ENCODE results near the gene PLPPR5.

The PLPPR5 gene

DNA sequence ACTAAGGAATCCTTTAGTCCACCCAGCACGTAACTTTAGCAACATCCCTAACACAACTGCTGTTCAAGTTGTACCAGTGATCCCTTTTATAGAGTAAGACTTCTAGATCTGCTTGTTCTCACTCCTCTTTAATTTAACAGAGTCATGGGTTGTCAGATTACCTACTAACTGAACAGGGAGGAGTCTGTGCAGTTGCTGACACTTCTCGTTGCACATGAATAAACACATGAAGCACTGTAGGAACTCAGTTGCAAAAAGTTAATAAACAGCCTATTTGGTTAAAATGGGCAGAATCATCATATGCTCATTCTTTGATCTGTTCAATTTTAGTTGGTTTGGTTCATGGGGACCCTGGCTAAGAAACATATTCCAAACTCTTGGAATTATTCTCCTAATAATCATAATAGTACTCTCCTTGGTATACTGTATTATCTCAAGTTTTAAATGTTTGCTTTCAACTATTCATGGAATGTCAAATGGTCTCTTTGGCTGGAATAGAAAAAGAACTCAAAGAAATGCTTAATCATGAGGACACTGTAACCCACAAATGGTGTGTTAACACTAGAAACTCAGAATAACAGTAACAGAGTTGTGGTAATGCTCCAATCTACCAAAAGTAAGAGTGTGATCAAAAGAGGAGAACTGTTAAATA is 15.6 kb downstream of the PLPPR5 start:
- no peak overlapping the region for H3K27ac ChIP-seq (ENCODE audit: low read length)
- no peaks in the 10 kb centered on the region for H3K27me3 ChIP-seq (ENCODE audit: insufficient read depth, low read length, poor library complexity)
- no peak overlapping the region for H3K9ac ChIP-seq (ENCODE audit: low read depth, low read length)
- no peaks in the 10 kb centered on the region for H3K79me2 ChIP-seq (ENCODE audit: insufficient read depth, low read length)
- no peak overlapping the region for H3K4me2 ChIP-seq (ENCODE audit: insufficient read depth, low read length)
- no peaks in the 10 kb centered on the region for H4K20me1 ChIP-seq (ENCODE audit: insufficient read depth, low read length)
- no peaks in the 10 kb centered on the region for H3K9me3 ChIP-seq (ENCODE audit: insufficient read depth, low read length, severe bottlenecking)
- H3K4me3 ChIP-seq (ENCODE audit: low read depth in 1 of 2, low read length in 2 of 2): no peak overlapping the region
- TF ChIP-seq, protein P1, sequence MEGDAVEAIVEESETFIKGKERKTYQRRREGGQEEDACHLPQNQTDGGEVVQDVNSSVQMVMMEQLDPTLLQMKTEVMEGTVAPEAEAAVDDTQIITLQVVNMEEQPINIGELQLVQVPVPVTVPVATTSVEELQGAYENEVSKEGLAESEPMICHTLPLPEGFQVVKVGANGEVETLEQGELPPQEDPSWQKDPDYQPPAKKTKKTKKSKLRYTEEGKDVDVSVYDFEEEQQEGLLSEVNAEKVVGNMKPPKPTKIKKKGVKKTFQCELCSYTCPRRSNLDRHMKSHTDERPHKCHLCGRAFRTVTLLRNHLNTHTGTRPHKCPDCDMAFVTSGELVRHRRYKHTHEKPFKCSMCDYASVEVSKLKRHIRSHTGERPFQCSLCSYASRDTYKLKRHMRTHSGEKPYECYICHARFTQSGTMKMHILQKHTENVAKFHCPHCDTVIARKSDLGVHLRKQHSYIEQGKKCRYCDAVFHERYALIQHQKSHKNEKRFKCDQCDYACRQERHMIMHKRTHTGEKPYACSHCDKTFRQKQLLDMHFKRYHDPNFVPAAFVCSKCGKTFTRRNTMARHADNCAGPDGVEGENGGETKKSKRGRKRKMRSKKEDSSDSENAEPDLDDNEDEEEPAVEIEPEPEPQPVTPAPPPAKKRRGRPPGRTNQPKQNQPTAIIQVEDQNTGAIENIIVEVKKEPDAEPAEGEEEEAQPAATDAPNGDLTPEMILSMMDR (IDR thresholded peaks at IDR 0.05; ENCODE audit: borderline replicate concordance, extremely low read depth, low read length, poor library complexity, severe bottlenecking): no peak
- no peak for TF ChIP-seq EZH2 (IDR thresholded peaks at IDR 0.05; ENCODE audit: borderline replicate concordance, low read depth, low read length, severe bottlenecking)
- DNase-seq (no peak), ATAC-seq (ENCODE audit: insufficient read depth, low read depth) (no peak)
- no peaks in the 10 kb centered on the region for H3K4me1 ChIP-seq (ENCODE audit: insufficient read depth, low read length)
- H3K36me3 ChIP-seq (ENCODE audit: insufficient read depth, low read length): no peaks in the 10 kb centered on the region
- 0 out of 2 replicates have a peak overlapping the region, but pooled peaks have one; percentile 13 for H2AFZ ChIP-seq (ENCODE audit: low read depth, low read length)

DNA sequence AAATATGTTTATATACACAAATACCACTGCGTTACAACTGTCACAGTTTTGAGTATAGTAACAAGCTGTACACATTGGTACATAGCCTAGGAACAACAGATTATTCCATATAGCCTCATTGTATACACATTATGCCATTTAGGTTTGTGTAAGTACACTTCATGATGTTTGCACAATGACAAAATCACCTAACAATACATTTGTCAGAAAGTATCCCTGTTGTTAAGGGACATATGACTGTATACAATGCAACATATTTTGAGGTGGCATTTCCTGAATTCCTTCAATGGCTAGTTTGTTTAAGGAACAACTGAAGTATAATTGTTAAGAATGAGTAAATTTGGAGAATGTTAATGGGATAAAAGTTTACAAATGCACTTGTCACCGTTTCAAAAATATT is 19.0 kb downstream of the PLPPR5 start:
- H3K4me2 ChIP-seq (ENCODE audit: insufficient read depth, low read length): no peak overlapping the region

DNA sequence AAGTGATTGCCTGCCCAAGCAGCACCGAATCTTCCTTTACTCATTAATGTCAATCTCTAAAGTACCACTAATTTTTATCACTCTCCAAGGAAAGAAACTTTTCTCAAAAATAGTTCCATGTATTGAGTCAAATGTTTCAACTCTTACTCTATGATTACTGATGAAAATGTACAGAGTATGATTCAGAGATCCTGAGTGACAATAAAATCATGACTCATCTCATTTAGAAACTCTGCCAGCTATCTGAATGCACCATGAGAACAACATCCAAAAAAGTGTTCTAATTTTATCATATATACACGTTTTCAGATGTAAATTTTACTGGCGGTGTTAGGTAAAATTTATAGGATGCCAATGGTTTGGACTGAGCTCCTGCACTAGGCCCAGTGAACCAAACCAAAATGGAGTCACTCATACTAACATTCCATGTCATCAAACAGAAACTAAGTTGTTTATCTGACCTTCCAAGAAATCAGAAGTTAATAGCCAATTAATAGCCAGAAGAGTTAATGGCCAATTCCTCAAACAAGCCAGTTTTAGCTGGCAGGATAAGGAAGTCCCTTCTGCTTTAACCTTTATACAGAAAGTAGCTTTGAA is 22.6 kb downstream of the PLPPR5 start:
- Histone ChIP-seq H3K9me3 (ENCODE audit: insufficient read depth, low read length, severe bottlenecking) (no peaks in the 10 kb centered on the region), H3K9ac (ENCODE audit: low read depth, low read length) (no peak overlapping the region), H3K4me2 (ENCODE audit: insufficient read depth, low read length) (no peak overlapping the region), H3K27me3 (ENCODE audit: insufficient read depth, low read length, poor library complexity) (no peaks in the 10 kb centered on the region), H2AFZ (ENCODE audit: low read depth, low read length) (no peak overlapping the region), H3K4me1 (ENCODE audit: insufficient read depth, low read length) (no peaks in the 10 kb centered on the region), H4K20me1 (ENCODE audit: insufficient read depth, low read length) (no peaks in the 10 kb centered on the region), H3K27ac (ENCODE audit: low read length) (no peak overlapping the region), H3K79me2 (ENCODE audit: insufficient read depth, low read length) (no peaks in the 10 kb centered on the region), H3K4me3 (ENCODE audit: low read depth in 1 of 2, low read length in 2 of 2) (no peak overlapping the region), H3K36me3 (ENCODE audit: insufficient read depth, low read length) (no peaks in the 10 kb centered on the region)
- ATAC-seq (ENCODE audit: insufficient read depth, low read depth): no peak
- no peak for DNase-seq
- TF ChIP-seq EZH2 (IDR thresholded peaks at IDR 0.05; ENCODE audit: borderline replicate concordance, low read depth, low read length, severe bottlenecking): no peak
- TF ChIP-seq, protein P1 (IDR thresholded peaks at IDR 0.05; ENCODE audit: borderline replicate concordance, extremely low read depth, low read length, poor library complexity, severe bottlenecking): no peak

More for the DNA sequence above, 19.0 kb downstream of the PLPPR5 start:
- Histone ChIP-seq H4K20me1 (ENCODE audit: insufficient read depth, low read length) (no peaks in the 10 kb centered on the region), H3K9ac (ENCODE audit: low read depth, low read length) (no peak overlapping the region), H3K4me1 (ENCODE audit: insufficient read depth, low read length) (no peaks in the 10 kb centered on the region), H2AFZ (ENCODE audit: low read depth, low read length) (no peak overlapping the region), H3K36me3 (ENCODE audit: insufficient read depth, low read length) (no peaks in the 10 kb centered on the region), H3K27ac (ENCODE audit: low read length) (no peak overlapping the region), H3K9me3 (ENCODE audit: insufficient read depth, low read length, severe bottlenecking) (no peaks in the 10 kb centered on the region), H3K27me3 (ENCODE audit: insufficient read depth, low read length, poor library complexity) (no peaks in the 10 kb centered on the region), H3K4me3 (ENCODE audit: low read depth in 1 of 2, low read length in 2 of 2) (no peak overlapping the region), H3K79me2 (ENCODE audit: insufficient read depth, low read length) (no peaks in the 10 kb centered on the region)
- DNase-seq (no peak), ATAC-seq (ENCODE audit: insufficient read depth, low read depth) (no peak)
- TF ChIP-seq, protein P1 (IDR thresholded peaks at IDR 0.05; ENCODE audit: borderline replicate concordance, extremely low read depth, low read length, poor library complexity, severe bottlenecking): no peak
- no peak for TF ChIP-seq EZH2 (IDR thresholded peaks at IDR 0.05; ENCODE audit: borderline replicate concordance, low read depth, low read length, severe bottlenecking)

All from DND-41 (cell line).